Measurements from ENCODE around the gene MEF2C. TPM values are rescaled to one million over a fixed set of nuclear protein-coding genes. Genes with fewer than 3 reads are reported as not detected.

Gene MEF2C
- total RNA-seq, 2 donors from 2014 or later: 36.1 to 57.5 TPM

DNA sequence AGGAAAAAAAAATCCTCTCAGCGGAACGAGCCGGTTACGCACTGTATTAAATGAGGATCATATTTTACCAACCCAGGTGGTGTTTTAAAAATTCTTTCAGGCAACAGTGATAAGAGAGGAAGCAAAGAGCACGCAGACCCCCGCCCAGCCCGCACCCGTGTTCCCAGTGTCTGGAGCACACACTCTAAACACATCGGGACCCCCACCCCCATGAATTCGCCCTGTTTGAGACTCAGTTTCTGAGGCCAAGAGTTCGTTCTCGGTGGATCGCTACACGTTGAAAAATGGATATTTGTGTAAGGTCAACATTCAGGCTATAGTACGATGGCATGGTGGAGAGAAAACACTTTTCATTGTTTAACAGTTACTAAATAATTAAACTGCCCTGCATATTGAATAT, 196.3 kb downstream of the MEF2C start:
- no peaks in the 10 kb centered on the region for H3K9me3 ChIP-seq
- H3K27ac ChIP-seq: no peak overlapping the region
- no peak for DNase-seq (ENCODE audit: low spot score)
- H3K36me3 ChIP-seq: no peaks in the 10 kb centered on the region
- H3K27me3 ChIP-seq: peaks cover 62 to 89% of the 10 kb centered on the region in 2 donors
- H3K4me3 ChIP-seq: no peak overlapping the region
- TF ChIP-seq, protein P1, sequence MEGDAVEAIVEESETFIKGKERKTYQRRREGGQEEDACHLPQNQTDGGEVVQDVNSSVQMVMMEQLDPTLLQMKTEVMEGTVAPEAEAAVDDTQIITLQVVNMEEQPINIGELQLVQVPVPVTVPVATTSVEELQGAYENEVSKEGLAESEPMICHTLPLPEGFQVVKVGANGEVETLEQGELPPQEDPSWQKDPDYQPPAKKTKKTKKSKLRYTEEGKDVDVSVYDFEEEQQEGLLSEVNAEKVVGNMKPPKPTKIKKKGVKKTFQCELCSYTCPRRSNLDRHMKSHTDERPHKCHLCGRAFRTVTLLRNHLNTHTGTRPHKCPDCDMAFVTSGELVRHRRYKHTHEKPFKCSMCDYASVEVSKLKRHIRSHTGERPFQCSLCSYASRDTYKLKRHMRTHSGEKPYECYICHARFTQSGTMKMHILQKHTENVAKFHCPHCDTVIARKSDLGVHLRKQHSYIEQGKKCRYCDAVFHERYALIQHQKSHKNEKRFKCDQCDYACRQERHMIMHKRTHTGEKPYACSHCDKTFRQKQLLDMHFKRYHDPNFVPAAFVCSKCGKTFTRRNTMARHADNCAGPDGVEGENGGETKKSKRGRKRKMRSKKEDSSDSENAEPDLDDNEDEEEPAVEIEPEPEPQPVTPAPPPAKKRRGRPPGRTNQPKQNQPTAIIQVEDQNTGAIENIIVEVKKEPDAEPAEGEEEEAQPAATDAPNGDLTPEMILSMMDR (IDR thresholded peaks at IDR 0.05): no peak
- H3K4me1 ChIP-seq: peaks cover 0 to 37% of the 10 kb centered on the region in 2 donors

DNA sequence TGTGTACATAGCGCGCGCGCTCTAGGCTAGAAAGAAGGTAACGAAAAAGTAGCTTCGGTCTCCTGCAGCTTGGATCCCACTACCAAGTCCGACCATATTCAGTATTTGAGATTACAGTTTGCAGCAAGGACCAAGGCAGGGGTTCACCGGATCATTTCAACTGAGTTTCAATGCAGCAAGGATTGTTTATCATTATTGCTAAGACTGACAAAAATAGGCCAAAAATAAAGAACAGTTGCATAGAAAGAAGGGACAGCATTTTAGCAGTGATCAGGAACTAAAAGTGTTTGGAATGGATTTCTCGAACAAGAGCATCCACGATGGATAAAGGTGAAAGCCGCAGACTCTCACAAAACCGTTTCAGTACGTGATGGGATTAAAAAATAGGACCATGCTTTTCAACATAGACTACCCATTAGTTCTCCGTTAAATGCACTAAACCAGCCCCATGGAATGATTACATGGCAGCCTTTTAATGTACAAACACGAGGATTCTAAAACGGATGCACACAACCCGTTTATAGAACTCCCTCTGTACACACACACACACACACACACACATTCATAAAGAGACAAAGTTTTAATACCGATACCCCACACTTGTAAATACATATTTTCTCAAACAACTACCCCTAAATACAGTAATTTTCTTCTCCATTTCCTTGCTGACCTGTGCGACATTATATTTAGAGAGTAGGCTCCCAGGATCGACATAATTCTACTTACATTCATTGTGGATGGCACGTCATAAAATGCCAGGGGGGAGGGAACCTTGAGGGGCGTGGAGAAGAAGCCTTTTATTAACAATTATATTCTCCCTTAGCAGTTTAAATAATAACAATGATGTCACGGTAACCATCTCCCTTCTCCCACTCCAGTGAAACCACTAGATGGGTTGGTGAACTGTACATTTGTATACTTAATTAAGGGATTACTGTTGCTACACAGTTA, 197.1 kb downstream of the MEF2C start:
- TF ChIP-seq, protein P1 (IDR thresholded peaks at IDR 0.05): no peak
- Histone ChIP-seq H3K9me3 (no peaks in the 10 kb centered on the region), H3K27ac (no peak overlapping the region), H3K4me3 (no peak overlapping the region), H3K4me1 (peaks cover 0 to 33% of the 10 kb centered on the region in 2 donors), H3K27me3 (peaks cover 64 to 90% of the 10 kb centered on the region in 2 donors), H3K36me3 (no peaks in the 10 kb centered on the region)
- no peak for DNase-seq (ENCODE audit: low spot score)

DNA sequence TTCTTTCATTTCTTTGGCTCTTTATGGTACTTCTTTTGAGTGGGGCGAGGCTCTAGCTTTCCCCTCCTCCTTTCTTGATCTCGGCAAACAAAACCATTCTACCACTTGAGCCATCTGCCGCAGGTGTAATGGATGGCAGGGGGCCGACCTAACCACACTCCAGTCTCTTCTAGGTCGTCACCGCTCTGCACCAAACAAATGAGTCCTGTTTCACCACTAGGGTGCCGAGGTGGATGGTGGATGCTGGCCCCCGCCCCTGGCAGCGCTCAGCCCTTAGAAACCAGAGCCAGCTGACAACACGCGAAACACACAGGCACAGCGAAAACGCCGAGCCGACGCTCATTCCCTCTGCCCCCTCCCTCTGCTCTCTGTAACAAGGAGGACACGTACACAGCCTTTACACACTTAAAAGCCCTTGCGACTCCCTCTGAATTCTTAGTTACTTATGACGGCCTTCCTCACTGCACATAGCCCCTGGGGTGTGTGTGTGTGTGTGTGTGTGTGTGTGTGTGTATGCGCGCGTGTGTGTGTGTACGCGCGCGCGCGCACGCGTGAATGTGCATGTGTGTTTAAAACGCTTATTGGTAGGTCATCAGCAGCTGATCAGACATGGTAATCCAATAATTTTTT, 199.4 kb downstream of the MEF2C start:
- H3K4me1 ChIP-seq: peaks cover 0 to 25% of the 10 kb centered on the region in 2 donors
- no peak overlapping the region for H3K4me3 ChIP-seq
- DNase-seq (ENCODE audit: low spot score): no peak
- H3K27me3 ChIP-seq: peaks cover 57 to 89% of the 10 kb centered on the region in 2 donors
- TF ChIP-seq, protein P1 (IDR thresholded peaks at IDR 0.05): no peak
- H3K9me3 ChIP-seq: no peaks in the 10 kb centered on the region
- no peaks in the 10 kb centered on the region for H3K36me3 ChIP-seq
- H3K27ac ChIP-seq: no peak overlapping the region

DNA sequence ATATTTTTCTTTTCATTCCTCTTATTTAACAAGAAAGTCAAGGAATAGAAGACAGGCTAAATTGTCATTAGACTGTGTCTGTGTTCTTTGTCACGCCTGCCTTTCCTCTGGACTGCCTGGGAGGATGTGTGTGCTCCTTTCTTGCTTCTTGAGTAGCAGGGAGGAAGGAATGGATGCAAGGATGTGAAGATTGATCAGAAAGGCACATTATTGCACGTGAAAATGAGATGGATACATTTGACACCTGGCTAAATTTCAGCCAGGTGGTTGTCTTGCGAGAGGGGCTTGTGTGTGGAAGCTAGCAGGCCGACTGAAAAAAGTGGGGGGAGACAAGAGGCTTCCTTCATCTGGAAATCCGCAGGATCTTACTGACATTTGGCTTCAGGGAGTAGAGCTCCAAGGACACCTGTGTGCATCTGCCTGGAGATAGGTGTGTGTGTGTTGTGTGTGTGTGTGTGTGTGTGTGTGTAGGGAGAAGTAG, 200.1 kb downstream of the MEF2C start:
- no peak overlapping the region for H3K4me3 ChIP-seq
- no peaks in the 10 kb centered on the region for H3K36me3 ChIP-seq
- no peak for DNase-seq (ENCODE audit: low spot score)
- no peak overlapping the region for H3K27ac ChIP-seq
- H3K4me1 ChIP-seq: peaks cover 0 to 25% of the 10 kb centered on the region in 2 donors
- TF ChIP-seq, protein P1 (IDR thresholded peaks at IDR 0.05): no peak
- peaks cover 54 to 90% of the 10 kb centered on the region in 2 donors for H3K27me3 ChIP-seq
- no peaks in the 10 kb centered on the region for H3K9me3 ChIP-seq

DNA sequence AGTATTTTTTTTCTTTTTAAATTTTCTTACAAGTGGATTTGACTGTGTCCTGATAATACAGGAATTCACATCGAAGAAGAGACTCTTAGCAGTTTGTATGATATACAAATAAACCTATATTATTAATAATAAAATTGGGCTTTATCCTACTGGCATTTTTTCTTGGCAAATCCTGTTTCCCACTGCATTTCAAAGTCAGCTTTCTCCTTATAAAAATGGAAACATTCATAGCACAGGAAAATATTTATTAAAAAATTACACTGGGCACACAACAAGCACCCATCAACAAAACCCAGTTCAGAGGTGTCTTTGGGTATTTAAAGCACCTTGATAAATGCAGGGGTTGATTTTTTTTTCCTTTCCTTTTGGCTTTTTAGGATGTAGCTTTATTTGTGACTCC, 200.9 kb downstream of the MEF2C start:
- no peak for DNase-seq (ENCODE audit: low spot score)
- TF ChIP-seq, protein P1 (IDR thresholded peaks at IDR 0.05): no peak
- Histone ChIP-seq H3K27ac (no peak overlapping the region), H3K9me3 (no peaks in the 10 kb centered on the region), H3K4me1 (peaks cover 0 to 25% of the 10 kb centered on the region in 2 donors), H3K27me3 (peaks cover 61 to 93% of the 10 kb centered on the region in 2 donors), H3K4me3 (no peak overlapping the region), H3K36me3 (no peaks in the 10 kb centered on the region)

Data from right atrium auricular region (tissue), 2 donors.